Tibial nerve (tissue), 4 donors: ENCODE measurements around the gene KIR3DL1.
"Not testable (repeated sequence)": the region's sequence is repeated elsewhere in the genome, so short reads cannot be mapped to it uniquely, and the experiment has no call there.

ENCODE experiments used
- EP300 ChIP-seq, 2 donors: sonication (generic); formaldehyde crosslinking; IDR thresholded peaks; one replicate each; pipeline ENCODE4 v1.6.1; 2017; ENCODE audit warnings: antibody characterized with exemption in 2 of 2, mild to moderate bottlenecking in 1 of 2
- POLR2A ChIP-seq, 2 donors: fragments of 450-650 bp; IDR thresholded peaks; one replicate each; pipeline ENCODE4 v1.6.1; 2017; ENCODE audit warnings: antibody characterized with exemption in 2 of 2, mild to moderate bottlenecking in 2 of 2, moderate library complexity in 2 of 2
- TF ChIP-seq, protein P1 (sequence below), 5 experiments: fragments of 200-600 bp in 3 of 5; fragments of 450-650 bp in 2 of 5; sonication (generic) in 3 of 5; IDR thresholded peaks; one replicate each; pipeline ENCODE4 v1.5.1; 2016 to 2019; ENCODE audit warnings: antibody characterized with exemption in 5 of 5, mild to moderate bottlenecking in 3 of 5, moderate library complexity in 2 of 5

DNA sequence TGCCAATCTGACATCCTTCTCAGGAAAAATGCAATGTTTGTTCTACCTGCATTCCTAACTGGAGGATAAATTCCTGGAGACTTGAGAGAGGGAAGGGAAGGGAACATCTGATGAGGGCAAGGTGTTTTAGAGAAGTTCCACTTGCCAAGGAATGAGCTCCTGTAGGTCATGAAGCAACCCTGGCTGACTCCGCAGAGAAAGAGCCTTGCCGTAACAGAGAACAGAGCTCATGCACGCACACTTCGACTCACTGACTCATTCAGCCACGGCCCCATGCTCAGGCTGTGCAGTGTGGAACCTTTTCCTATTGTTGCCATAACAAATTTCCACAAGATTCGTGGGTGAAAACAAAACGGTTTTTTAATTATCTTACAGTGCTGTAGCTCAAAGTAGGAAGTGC lies 37.4 kb upstream of the KIR3DL1 start:
- TF ChIP-seq, protein P1, sequence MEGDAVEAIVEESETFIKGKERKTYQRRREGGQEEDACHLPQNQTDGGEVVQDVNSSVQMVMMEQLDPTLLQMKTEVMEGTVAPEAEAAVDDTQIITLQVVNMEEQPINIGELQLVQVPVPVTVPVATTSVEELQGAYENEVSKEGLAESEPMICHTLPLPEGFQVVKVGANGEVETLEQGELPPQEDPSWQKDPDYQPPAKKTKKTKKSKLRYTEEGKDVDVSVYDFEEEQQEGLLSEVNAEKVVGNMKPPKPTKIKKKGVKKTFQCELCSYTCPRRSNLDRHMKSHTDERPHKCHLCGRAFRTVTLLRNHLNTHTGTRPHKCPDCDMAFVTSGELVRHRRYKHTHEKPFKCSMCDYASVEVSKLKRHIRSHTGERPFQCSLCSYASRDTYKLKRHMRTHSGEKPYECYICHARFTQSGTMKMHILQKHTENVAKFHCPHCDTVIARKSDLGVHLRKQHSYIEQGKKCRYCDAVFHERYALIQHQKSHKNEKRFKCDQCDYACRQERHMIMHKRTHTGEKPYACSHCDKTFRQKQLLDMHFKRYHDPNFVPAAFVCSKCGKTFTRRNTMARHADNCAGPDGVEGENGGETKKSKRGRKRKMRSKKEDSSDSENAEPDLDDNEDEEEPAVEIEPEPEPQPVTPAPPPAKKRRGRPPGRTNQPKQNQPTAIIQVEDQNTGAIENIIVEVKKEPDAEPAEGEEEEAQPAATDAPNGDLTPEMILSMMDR (IDR thresholded peaks at IDR 0.05) = not testable (repeated sequence)
- not testable (repeated sequence) for TF ChIP-seq EP300, POLR2A (IDR thresholded peaks at IDR 0.05)
